Memory B cell (primary cell): ENCODE results near the gene GNAL.

Experiments
- ATAC-seq: fragments of 150-1000 bp; cut with Tn5 transposase; 2 replicates; pipeline ENCODE4 v1.10.0; 2021; ENCODE audit warnings: low read depth, mild to moderate bottlenecking, moderate library complexity
- DNase-seq, 2 donors: peaks; one replicate each; pipeline ENCODE4 v3.0.0; 2022; ENCODE audit warnings: low spot score in 2 of 2
- H3K27ac Mint-ChIP-seq: one replicate; pipeline ENCODE4 v1.8.0; 2022; ENCODE audit warnings: mild to moderate bottlenecking, moderate library complexity, mixed read lengths
- H3K27me3 Mint-ChIP-seq: one replicate; pipeline ENCODE4 v1.8.0; 2022; ENCODE audit warnings: mixed read lengths
- H3K36me3 Mint-ChIP-seq: one replicate; pipeline ENCODE4 v1.8.0; 2022; ENCODE audit warnings: mild to moderate bottlenecking, mixed read lengths
- H3K4me1 Mint-ChIP-seq: one replicate; pipeline ENCODE4 v1.8.0; 2022; ENCODE audit warnings: mixed read lengths
- H3K4me3 Mint-ChIP-seq: one replicate; pipeline ENCODE4 v1.8.0; 2022; ENCODE audit warnings: mild to moderate bottlenecking, moderate library complexity, mixed read lengths
- H3K9me3 Mint-ChIP-seq: one replicate; pipeline ENCODE4 v1.8.0; 2022; ENCODE audit warnings: mixed read lengths

The GNAL gene

DNA sequence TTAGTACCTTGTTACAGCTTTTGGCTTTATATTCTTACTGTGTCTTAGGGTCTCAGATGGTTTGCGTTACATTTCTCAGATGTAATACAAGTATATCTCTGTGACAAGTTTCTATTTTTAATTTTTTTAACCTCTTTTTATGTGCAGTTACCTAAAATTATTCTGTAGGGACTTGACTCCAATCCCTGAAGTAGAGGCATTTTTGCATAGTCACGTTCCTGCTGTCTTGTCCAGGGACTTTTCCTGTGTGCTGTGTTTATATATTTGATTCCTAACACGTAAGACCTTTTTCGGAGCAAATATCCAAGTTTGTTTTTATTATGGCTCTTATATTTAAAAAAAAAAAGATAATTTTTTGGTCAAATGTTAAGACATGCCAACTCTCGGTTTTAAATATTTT lies 91.0 kb downstream of the GNAL start:
- DNase-seq (no peak), ATAC-seq (no peak)
- no peaks in the 10 kb centered on the region for H3K9me3 Mint-ChIP-seq
- H3K4me1 Mint-ChIP-seq: no peaks in the 10 kb centered on the region
- peaks cover 5% of the 10 kb centered on the region for H3K27me3 Mint-ChIP-seq
- no peak overlapping the region for H3K27ac Mint-ChIP-seq
- no peaks in the 10 kb centered on the region for H3K36me3 Mint-ChIP-seq
- H3K4me3 Mint-ChIP-seq: no peak overlapping the region

DNA sequence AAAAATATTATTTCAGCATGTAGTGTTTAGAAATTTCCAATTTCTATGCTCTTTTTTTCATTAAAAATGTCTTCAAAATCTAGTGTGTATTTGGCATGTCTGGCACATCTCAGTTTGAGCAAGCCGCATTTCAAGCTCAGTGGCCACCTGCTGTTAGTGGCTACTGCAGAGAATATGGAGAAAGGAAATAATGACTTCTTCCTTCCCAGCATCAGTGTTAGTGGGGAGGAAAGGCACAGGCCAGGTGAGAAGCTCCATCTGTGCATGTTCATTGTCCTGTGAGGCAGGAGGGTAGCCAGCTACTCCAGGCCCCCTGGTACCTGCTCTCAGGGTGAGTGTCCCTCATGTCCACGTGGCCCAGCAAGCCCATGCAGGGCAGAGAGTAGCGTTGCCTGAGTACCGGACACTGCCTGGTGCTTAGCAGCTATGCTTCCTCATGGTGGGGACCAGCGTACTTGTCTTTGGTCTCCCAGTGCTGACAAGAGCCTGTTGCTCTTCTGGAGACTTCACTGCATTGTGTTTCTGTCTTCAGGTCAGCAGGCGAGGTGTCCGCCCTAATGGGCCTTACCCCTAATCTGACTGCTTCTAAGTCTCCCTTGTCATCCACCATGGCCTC lies 94.8 kb downstream of the GNAL start:
- H3K4me1 Mint-ChIP-seq: peaks cover 2% of the 10 kb centered on the region
- no peak for DNase-seq
- no peak for ATAC-seq
- H3K4me3 Mint-ChIP-seq: no peak overlapping the region
- H3K36me3 Mint-ChIP-seq: no peaks in the 10 kb centered on the region
- no peaks in the 10 kb centered on the region for H3K9me3 Mint-ChIP-seq
- H3K27ac Mint-ChIP-seq: no peak overlapping the region
- peaks cover 2% of the 10 kb centered on the region for H3K27me3 Mint-ChIP-seq

DNA sequence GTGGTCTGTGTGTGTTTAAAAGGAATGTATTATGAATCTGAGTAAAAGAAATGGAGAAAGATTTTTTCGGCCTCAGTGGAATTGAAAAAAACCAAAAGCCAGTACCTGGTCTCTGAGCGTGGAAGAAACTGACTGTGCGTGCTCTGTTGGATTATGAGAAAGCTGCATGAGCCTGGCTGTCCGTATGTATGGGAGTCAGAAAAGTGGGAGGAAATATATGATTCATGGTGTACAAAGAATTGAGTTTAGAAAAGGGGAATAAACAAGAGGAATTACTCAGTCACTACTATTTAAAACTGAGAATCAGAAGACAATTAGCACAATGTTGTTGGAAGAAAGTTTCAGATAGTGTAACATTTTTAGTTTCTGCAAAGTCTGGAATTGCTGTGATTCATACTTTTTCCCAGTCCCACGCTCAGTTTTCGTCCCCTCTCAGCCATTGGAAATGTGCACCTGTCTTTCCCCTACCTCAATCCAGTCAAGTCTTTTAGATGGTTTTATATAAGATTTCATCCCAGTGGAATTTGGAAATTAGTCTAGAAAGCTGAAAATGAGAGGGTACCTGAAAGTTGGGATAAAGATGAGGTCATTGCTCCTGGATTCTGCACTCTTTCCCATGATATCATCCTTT lies 95.7 kb downstream of the GNAL start:
- Mint-ChIP-seq H3K9me3 (no peaks in the 10 kb centered on the region), H3K27ac (no peak overlapping the region)

DNA sequence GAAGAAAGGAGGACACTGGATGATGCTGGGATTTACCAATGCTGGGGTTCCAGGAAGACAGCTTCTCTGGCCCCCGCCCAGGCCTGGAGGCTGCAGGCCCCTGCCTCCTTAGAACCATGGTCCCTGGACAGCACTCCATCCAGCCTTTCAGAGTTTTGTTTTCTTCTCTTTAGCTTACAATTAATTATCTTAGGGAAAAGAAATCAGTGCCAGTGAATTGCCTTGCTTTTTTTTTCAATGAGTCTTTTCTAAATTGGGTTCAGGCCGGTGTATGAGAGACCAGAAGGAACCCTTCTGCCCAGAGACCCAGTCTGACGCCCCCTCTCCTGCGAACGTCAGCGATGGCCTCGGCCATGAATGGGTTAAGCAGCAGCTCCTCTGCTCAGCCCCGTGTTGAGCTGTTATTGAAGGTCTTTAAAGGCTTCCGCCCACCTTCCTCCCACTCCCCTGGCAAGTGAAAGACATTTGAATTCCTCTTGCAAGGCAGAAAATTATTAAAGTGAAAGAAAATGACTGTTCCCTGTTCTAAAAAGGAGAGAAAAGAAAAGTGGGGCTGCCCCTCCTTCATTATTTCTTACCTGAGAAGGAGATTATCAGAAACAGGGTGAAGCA lies 96.5 kb downstream of the GNAL start:
- no peak for ATAC-seq
- H3K9me3 Mint-ChIP-seq: no peaks in the 10 kb centered on the region
- H3K4me3 Mint-ChIP-seq: no peak overlapping the region
- H3K36me3 Mint-ChIP-seq: no peaks in the 10 kb centered on the region
- no peak overlapping the region for H3K27ac Mint-ChIP-seq
- no peak for DNase-seq
- peaks cover 2% of the 10 kb centered on the region for H3K27me3 Mint-ChIP-seq
- H3K4me1 Mint-ChIP-seq: peaks cover 11% of the 10 kb centered on the region

More for the DNA sequence above, 95.7 kb downstream of the GNAL start:
- ATAC-seq (no peak), DNase-seq (no peak)
- Mint-ChIP-seq H3K4me1 (peaks cover 6% of the 10 kb centered on the region), H3K4me3 (no peak overlapping the region), H3K27me3 (peaks cover 2% of the 10 kb centered on the region), H3K36me3 (no peaks in the 10 kb centered on the region)

DNA sequence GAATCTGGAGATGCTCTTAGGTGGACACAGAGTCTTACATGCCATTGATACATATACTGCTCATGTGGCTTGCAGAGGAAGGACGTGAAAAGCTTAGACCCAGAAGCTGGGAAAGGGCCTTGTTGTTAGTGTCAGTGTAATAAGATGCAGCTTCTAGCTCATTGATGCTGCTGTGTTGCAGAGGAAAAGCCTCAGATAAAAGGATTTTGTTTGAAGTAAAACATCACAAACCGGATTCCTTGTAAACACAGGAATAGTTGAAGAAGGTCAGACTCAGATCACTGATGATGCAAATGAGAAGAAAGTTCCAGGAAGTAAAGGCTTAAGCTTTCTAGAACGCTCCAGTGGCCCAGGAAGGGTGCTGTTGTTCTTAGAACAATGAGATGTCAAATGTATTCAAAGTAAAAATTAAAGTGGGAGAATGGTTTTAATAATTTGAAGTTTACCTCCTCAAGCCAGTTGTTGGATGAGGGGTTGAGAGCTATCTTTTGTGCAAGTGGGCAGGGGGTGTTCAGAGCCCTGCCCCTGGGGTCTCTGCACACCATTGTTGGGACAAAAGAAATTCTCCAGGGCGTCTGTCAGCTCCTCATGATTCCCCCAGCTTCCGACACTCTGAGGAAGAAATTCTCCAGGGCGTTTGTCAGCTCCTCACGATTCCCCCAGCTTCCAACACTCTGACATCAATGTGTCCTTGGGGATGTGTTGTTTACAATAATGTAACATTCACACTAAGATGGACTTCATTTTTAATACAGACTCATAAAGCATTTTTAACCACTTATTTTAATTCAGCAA lies 100.8 kb downstream of the GNAL start:
- peaks cover 7% of the 10 kb centered on the region for H3K27me3 Mint-ChIP-seq
- peak overlapping the region; percentile 29 for H3K4me3 Mint-ChIP-seq
- peaks cover 11% of the 10 kb centered on the region for H3K4me1 Mint-ChIP-seq
- H3K36me3 Mint-ChIP-seq: peaks cover 1% of the 10 kb centered on the region
- H3K9me3 Mint-ChIP-seq: no peaks in the 10 kb centered on the region
- peak overlapping the region; percentile 79 for H3K27ac Mint-ChIP-seq
- ATAC-seq: no peak
- DNase-seq: no peak

DNA sequence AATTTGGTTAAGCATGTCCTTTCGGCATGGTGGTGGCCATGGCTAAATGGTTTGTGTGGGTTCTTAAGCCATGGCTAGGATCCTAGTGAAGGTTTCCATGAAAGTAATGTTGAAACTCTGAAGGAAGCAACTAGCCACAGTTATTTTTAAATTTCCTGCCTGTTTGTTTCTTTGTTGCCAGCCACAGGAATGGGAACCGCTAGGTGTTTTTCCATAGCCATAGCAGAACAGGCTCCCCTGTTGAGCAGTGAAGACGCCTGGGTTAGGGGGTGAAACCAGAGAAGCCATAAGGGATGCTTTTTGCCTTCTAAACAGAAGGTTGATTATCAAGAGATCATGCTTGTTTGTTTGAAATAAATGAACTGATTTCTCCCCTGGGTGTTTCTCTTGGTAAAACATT lies 102.1 kb downstream of the GNAL start:
- DNase-seq (no peak), ATAC-seq (no peak)
- H3K36me3 Mint-ChIP-seq: peaks cover 1% of the 10 kb centered on the region
- no peaks in the 10 kb centered on the region for H3K9me3 Mint-ChIP-seq
- peaks cover 7% of the 10 kb centered on the region for H3K27me3 Mint-ChIP-seq
- peaks cover 11% of the 10 kb centered on the region for H3K4me1 Mint-ChIP-seq
- H3K27ac Mint-ChIP-seq: no peak overlapping the region
- H3K4me3 Mint-ChIP-seq: no peak overlapping the region

DNA sequence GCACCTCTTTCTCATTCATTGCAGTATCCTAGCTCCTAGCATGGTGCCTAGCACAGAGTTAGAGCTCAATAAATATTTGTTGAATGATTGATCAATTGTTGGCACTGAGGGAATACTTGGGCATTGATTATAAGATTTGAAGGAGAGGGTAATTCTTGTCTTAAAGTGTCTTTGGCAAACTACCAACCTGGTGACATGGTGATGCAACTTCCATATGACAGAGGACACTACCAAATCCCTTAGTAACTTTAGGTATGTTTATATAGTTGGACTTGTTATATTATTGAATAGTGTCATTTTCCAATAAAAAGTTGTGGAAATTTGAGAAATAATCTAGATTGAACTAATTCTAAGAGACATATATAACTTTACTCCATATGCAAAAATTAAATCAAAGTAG lies 103.6 kb downstream of the GNAL start:
- no peaks in the 10 kb centered on the region for H3K9me3 Mint-ChIP-seq
- no peak overlapping the region for H3K27ac Mint-ChIP-seq
- DNase-seq (no peak), ATAC-seq (no peak)
- peaks cover 1% of the 10 kb centered on the region for H3K36me3 Mint-ChIP-seq
- H3K27me3 Mint-ChIP-seq: peaks cover 7% of the 10 kb centered on the region
- H3K4me1 Mint-ChIP-seq: peaks cover 11% of the 10 kb centered on the region
- no peak overlapping the region for H3K4me3 Mint-ChIP-seq

DNA sequence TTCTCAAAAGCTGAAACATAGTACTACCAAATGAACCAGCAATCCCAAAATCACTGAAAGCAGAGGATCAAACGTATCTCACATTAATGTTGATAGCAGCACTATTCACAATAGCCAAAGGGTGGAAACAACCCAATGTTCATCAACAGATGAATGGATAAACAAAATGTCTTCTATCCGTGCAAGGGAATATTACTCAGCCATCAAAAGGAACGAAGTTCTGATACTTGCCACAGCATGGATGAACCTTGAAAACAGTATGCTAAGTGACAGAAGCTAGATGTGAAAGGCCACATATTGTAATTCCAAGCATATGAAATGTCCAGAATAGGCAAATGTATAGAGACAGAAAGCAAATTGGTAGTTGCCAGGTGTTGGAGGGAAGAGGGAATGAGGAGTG lies 105.1 kb downstream of the GNAL start:
- peaks cover 9% of the 10 kb centered on the region for H3K4me1 Mint-ChIP-seq
- H3K9me3 Mint-ChIP-seq: no peaks in the 10 kb centered on the region
- H3K27me3 Mint-ChIP-seq: peaks cover 7% of the 10 kb centered on the region
- no peak overlapping the region for H3K27ac Mint-ChIP-seq
- no peak for DNase-seq
- no peak overlapping the region for H3K4me3 Mint-ChIP-seq
- H3K36me3 Mint-ChIP-seq: peaks cover 1% of the 10 kb centered on the region
- no peak for ATAC-seq

DNA sequence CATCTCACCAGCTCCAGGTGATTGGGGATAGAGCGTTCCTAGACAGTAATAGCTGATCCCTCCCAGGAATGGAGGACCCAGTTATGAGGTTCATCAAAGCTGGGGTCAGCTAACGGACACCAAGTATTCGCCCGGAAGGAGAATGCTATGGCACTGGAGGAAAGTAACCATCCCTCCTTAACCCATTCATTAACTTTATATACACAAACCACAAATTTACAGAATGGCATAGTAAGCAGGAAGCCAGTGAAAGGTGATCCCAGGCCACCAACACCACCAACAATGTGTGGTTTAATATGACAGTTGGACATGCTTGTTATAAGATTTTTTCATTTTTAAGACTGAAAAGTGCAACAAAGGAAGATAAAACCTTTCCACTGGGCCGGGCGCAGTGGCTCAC lies 106.9 kb downstream of the GNAL start:
- ATAC-seq: no peak
- H3K36me3 Mint-ChIP-seq: peaks cover 1% of the 10 kb centered on the region

DNA sequence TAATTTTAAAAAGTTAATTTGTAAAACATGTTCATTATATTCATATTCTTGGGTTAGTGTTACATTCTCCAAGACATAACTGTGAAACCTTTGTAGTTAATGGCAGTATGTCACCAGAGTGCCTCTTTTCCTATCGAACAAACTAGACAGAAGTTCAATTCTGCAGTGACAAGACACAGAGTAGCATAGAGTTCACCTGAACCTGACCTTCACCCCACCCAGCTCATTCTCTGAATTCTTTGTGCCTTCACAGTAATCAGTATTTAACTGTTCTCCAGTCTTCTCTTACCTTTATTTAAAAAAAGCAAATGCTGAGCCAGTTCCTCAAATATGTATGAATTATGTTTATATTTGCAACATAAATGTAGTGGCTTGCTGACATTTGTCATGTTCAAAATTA lies 109.2 kb downstream of the GNAL start:
- no peak overlapping the region for H3K27ac Mint-ChIP-seq
- DNase-seq: no peak
- H3K27me3 Mint-ChIP-seq: peaks cover 9% of the 10 kb centered on the region
- peaks cover 3% of the 10 kb centered on the region for H3K4me1 Mint-ChIP-seq
- H3K36me3 Mint-ChIP-seq: no peaks in the 10 kb centered on the region
- H3K4me3 Mint-ChIP-seq: no peak overlapping the region
- no peaks in the 10 kb centered on the region for H3K9me3 Mint-ChIP-seq
- no peak for ATAC-seq

More for the DNA sequence above, 106.9 kb downstream of the GNAL start:
- no peak overlapping the region for H3K4me3 Mint-ChIP-seq
- no peak overlapping the region for H3K27ac Mint-ChIP-seq
- no peak for DNase-seq
- no peaks in the 10 kb centered on the region for H3K9me3 Mint-ChIP-seq
- H3K4me1 Mint-ChIP-seq: peaks cover 2% of the 10 kb centered on the region
- H3K27me3 Mint-ChIP-seq: peaks cover 9% of the 10 kb centered on the region

DNA sequence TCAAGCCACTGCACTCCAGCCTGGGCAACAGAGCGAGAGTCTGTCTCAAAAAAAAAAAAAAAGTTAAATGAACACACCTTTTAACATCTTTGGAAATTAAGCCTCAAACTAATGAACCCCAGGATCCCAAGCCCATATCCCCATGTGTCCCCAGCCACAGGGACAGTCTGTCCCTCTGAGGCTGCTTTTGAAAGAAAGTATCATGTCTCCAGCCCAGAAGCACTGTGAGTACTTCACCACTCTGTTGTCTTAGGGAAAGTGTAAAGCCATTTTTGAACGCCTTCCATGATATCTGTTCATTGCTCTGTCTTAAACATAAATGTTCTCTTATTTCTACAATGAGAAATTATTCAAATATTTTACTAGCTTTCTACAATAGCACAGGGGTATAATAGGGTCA lies 110.0 kb downstream of the GNAL start:
- Mint-ChIP-seq H3K36me3 (no peaks in the 10 kb centered on the region), H3K4me3 (no peak overlapping the region), H3K9me3 (no peaks in the 10 kb centered on the region), H3K27ac (no peak overlapping the region), H3K4me1 (peaks cover 3% of the 10 kb centered on the region), H3K27me3 (peaks cover 13% of the 10 kb centered on the region)
- ATAC-seq (no peak), DNase-seq (no peak)

DNA sequence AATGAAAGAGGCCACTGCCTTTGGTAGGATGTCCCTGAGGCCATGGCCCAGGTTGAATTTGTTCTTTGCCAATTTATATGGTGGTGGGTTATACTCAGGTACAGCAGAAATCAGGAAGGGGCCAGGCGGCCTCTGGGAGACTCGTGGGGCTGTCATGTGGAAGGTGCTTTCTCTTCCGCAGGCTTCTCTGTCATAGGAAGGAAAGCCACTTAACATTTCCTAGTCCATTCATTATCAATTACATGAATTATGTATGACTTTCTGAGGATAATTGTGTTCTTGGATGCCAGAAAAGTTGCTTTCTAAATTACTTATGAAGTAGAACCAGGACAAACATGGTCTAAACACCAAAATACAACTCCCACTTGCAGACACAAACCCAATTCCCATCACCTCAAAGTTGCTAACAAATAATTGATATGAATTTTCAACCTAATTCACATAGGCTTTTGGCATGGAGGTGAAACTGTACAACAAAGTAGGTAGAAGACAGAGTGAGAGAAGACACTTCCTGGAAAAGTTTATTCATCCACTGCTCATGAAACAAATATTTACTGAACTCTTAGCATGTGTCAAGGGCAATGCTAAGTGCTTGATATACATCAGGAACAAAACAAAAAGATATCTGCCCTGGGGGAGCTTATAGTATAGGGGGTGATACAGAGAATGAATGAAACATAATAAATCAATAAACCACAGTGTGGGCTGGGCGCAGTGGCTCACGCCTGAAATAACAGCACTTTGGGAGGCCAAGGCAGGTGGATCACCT lies 111.7 kb downstream of the GNAL start:
- Mint-ChIP-seq H3K27me3 (peaks cover 17% of the 10 kb centered on the region), H3K4me1 (peaks cover 3% of the 10 kb centered on the region), H3K4me3 (no peak overlapping the region), H3K27ac (no peak overlapping the region), H3K9me3 (no peaks in the 10 kb centered on the region), H3K36me3 (no peaks in the 10 kb centered on the region)
- ATAC-seq (no peak), DNase-seq (no peak)

DNA sequence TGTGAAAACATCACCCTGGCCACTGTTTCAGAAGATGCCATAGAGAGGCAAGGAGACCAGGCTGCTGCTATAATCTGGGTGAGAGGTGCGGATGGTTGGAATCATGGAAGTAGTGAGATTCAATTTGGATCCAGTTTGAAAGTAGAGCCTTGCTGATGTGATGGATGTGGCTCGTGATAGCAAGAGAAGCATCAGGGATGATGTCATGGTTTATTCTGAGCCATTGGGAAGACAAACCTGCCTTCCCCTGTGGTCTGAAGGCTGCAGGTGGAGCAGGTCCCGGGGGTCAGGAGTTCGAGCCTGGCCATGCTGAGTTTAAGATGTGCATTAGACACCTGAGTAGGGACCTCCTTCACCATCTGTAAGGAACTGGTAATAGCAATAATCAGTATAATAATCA lies 112.5 kb downstream of the GNAL start:
- Mint-ChIP-seq H3K27me3 (peaks cover 17% of the 10 kb centered on the region), H3K9me3 (no peaks in the 10 kb centered on the region), H3K27ac (no peak overlapping the region), H3K4me1 (peaks cover 3% of the 10 kb centered on the region), H3K36me3 (no peaks in the 10 kb centered on the region), H3K4me3 (no peak overlapping the region)
- DNase-seq (no peak), ATAC-seq (no peak)

DNA sequence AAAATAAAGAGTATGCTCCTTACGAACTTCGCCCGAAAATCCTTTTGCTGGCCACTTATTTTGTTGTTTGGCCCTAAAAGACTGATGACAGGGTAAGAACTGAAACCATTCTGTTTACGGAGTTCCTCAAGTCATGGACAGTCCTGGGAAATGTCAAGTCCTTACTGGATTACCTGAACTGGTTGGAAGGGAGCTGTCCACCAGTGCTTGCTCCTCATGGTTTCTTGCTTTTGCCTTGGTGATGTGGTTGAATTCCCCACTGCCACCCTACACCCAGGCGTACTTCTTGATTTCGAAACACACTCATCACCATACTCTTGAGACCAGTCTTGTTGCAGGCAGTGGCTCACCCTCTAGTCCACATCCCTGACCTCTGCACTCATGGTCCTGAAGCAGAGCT lies 113.1 kb downstream of the GNAL start:
- Mint-ChIP-seq H3K36me3 (no peaks in the 10 kb centered on the region), H3K27ac (no peak overlapping the region), H3K9me3 (no peaks in the 10 kb centered on the region), H3K4me1 (peaks cover 3% of the 10 kb centered on the region), H3K4me3 (no peak overlapping the region), H3K27me3 (peaks cover 17% of the 10 kb centered on the region)
- DNase-seq (no peak), ATAC-seq (no peak)
